Measurements from ENCODE around the gene ADAM19.

DNA sequence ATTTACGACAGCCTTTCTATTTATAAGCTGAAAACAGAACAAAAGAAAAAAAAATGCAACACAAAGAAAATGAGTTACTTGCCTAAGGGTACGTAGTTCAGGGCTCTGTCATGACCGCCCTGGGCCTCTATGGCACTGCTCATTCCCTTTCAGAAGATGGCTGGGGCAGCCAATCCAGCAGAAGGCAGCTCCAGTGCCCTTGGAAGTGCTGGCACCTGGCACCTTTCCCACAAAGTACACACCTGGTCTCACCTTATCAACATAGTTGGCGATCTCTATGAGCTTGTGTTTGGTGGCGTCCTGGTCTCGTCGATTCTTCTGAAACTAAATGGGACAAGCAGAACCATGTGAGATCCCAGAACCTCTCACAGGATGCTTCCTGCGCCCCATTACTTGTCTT is 62.4 kb downstream of the ADAM19 start:
- no peak for TF ChIP-seq CTCF (IDR thresholded peaks at IDR 0.05)
- TF ChIP-seq POLR2A (IDR thresholded peaks at IDR 0.05): no peak
- TF ChIP-seq POLR2AphosphoS5 (IDR thresholded peaks at IDR 0.05): no peak

All from breast epithelium (tissue), 3 donors.